NCI-H524 (cell line): Measurements from ENCODE around the gene DEGS2.
A peak's percentile ranks its signal among the peaks of the same experiment; 100 is the strongest.

Experiments used
- DNase-seq, 2 experiments: peaks; one replicate each; lab custom pipeline; 2025; lab: John Stamatoyannopoulos, UW

Gene DEGS2

DNA sequence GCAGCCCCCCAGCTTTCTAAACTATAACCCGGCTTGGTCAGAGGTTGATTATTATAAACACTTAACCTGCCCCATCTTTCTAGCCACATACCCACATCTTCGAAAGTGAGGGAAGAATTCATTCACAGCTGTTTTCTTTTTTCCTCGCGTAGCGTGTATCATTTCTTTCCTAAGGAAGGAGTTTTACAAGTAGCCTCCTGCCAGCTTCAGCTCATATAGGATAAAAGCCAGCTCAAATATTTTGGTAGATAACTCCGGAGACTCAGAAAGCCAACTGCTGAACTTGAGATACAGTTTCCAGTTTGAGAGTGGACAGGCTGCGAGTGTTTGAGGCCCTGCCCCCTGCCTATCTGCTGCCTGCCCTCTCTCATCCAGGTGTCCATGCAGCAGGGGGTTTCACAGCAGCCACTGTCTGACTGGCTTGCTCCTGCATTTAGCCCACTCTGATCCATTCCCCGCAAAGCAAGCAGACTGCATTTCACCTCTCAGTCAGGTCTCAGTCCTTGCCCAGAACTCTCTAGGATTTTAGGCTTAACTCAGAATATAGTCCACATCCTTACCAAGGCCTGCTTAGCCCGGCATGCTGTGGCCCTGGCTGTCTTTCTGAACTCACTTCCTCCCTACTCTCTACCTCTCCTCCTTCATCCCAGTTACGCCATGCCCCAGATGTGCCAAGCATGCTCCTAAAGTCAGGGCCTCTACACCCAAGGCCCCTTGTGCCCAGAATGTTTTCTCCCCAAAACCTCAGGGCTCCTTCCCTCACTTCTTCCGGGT is 47.3 kb downstream of the DEGS2 start:
- no peak for DNase-seq

GRCh38 chr14:100110816-100111215 is 48.6 kb downstream of the DEGS2 start:
- DNase-seq: no peak

- DNase-seq: no peak
Measured at GRCh38 chr14:100109594-100109955, 49.9 kb downstream of the DEGS2 start.

GRCh38 chr14:100108840-100109593 is 50.4 kb downstream of the DEGS2 start:
- no peak for DNase-seq

DNA sequence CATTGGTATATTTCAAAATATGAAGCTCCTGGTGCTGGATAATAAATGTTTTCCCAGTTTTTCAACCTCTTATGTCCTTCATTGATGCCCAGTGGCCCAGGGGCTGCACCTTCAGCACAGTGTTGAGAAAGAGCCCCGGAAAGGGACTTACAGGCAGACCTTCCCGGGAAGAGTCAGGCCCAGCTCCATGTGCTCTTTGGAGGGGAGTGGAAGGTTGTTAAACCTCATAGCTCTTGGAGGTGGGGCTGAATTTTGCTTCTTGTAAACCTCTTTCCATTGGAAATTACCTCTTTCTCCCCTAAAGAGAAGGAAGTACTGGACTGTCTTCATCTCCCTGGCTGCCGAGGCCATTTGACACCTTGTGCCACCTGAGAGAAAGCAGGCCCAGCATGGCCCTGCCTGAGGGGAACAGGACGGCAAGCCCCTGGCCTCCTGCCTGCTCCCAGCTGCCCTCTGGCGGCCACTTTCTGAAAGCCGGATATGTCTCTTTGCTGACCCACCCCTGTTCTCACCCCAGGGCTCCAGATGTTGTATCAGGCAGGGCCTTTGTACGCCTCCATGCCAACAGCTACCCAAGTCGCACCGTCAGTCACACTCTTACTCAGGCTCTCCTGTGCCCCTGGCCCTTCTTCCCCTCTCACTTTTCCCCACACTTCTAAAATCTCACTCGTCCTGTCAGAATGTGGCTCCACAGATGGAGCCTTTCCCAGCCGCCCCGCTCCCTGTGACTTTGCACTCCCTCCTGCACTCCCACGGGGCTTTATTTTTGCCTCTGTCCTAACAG is 51.2 kb downstream of the DEGS2 start:
- peak; percentile 67 to 83 for DNase-seq

DNA sequence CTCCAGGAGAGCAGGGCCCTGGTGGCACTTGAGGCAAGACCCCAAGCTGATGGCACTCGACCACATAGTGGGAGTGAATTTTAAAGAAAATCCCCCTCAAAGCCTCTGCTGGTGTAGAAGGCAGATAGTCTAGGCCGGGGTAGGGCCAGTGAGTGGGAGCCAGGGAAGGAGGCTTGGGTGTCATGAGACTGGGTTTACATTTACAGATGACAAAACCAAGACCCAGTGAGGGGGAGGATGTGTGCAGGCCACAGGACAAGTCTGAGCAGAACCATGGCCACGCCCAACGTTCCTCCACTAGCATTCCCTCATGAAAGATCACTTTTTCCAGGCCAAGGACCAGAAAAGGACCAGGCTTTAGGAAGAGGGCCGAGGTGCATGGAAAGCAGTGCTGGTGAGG is 52.2 kb downstream of the DEGS2 start:
- DNase-seq: no peak

DNA sequence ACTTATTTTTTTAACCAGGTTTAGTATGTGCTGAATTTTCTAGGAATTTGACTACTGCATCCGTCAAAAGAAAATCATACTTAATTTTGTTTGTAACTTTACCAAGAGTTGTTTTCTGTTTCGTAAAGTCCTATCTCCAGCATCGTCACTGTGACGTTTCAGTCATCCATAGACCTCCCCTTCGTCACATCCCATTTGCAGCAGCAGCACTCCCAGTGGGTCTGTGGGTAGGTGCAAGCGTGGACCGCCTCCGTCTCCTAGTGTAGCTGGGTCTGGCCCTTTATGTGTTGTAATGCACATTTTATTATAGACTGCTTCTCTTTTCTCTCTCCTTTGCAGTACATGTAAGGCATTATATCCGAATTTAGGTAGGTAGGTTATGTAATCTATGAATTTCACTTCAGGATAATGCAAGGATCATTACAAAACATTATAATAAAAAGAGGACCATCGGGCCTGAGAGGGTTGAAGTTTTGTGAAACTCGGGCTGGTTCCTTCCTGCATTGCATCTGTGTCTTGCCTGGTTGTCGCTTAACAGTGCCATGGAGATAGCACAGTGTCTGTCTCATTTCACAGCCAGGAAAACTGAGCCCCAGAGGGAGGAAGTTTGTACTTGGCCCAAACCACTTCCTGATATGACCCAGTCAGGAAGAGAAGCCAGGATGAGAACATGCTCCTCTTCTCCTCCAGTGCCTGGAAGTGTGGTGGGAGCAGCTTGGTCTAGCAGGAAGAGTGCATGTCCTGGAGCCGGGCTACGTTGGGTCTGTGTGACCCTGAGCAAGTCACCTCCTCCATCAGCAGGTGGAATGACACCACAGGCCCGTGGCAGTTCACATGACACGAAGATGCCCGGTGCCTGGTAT is 53.0 kb downstream of the DEGS2 start:
- no peak for DNase-seq

DNA sequence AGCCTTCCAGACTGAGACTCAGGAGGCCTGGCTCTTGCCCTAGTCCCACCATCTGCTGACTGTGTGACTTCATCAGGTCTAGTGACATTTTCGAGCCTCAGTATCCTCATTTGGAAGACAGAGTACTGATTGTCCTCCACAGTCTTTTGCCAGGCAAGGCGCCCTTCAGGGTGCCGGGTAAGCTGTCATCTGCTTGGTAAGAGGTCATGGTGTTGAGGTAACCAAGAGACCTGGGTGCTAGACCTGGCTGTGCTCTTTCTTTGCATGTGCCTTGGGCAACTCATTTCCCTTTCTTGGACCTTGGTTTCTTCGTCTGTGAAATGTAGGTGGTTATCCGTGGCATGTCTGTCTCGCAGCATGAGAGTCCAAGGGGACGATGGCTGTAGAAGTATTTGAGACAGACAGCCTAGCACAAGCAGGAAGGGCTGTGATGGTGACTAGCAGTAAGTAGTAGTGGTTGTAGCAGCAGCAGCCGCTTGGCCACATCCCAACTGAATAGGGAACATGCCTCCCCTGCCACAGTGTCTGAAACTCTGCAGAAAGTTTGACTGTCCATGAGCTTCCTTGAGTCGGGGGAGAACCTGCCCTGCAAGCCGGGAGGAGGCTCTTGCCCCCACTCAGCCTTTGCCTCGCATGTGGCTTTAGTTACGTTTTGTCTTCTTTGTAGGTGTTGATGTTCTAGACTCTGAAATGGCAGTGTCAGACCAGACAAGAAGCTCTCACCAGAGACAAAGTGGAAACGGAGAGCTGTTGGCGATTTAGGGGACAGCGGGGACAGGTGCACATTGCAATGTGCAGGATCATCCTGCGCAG is 53.9 kb downstream of the DEGS2 start:
- DNase-seq: no peak

DNA sequence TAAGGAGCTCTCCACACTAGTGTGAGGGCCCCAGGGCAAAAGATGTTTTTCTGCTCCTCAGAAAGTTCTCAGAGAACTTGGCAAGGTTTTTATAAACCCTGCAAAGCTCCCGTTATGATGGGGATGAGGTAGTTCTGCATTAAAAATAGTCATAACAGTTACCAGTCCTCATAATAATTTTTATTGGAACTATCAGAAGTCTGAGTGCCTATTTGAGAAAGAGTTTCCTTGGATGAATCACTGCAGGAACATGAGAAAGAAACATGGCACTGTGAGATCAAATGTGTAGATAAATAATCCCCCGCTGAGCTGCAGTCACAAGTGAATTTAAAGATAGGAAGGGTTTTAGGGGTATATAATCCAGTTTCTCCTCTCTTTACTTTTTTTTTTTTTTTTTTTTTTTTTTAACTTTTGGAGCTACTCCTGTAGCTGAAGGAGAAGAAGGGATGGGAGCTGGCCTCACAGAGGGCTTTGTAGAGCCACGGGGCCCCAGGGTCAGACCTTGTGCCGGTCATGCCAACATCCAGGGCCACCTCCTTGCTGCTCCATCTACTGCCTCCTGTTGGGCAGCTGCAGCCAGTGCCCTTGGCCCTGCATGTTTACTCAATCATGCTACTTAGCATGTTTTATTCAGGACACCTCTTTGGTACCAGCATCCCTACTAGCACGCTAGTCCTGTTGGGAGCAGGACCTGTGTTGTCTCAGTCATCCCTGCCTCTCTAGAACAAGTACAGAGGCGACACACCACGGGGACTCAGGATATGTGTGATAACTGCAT is 54.7 kb downstream of the DEGS2 start:
- no peak for DNase-seq

DNA sequence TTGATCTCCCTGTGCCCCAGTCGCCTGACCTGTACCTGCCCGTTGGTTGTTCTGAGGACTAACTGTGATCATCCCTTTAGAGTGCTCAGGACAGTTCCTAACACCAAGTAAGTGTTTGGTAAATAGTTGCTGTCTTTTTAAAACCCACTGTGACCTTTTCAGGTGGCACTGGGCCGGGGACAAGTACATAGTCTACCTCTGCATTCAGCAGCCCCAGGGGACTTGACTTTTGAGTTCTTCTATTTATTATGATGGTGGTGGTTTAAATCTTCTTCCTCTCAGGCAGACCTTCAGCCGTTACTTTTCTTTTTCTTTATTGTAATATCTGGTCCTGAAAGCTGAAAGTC is 55.5 kb downstream of the DEGS2 start:
- DNase-seq: no peak

GRCh38 chr14:100103250-100104005 is 56.0 kb downstream of the DEGS2 start:
- no peak for DNase-seq

- no peak for DNase-seq
Measured at GRCh38 chr14:100102156-100102785, 57.2 kb downstream of the DEGS2 start.

DNA sequence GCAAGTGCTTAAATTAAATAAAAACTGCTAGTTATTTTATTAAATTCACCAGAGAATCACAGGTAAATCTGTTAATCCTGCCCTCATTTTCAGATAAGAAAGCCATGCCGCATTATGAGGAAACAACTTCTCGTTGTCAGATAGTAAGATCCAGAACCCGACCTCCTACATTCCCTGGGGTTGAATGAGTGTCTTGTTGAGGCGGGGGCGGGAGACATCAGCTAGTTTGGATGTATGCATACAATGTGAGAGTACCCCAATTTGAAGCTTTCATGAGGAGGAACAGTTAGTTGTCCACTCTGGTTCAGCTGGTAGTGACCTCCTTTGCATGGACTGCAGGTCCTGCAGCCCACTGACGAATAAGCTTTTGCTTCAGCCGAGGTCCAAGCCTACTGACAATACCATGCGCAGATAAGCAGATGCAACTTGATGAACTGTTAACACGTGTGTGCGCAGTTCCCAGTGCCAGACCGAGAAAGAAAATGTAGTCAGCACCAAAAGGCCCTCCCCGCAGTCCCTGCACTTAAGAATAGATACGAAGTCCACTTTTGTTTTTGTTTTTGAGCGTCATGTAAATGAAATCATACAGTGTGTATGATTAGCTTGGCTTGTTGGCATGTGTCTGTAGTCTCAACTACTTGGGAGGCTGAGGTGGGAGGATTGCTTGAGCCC is 59.3 kb downstream of the DEGS2 start:
- no peak for DNase-seq

GRCh38 chr14:100098171-100098570 is 61.3 kb downstream of the DEGS2 start:
- no peak for DNase-seq

- no peak for DNase-seq
Measured at GRCh38 chr14:100096656-100097055, 62.8 kb downstream of the DEGS2 start.
